HG03469 (cell line): Measurements from ENCODE around the gene C6orf132.

Experiments
- ATAC-seq: cut with Tn5 transposase; IDR thresholded peaks from one replicate; pipeline ENCODE4 v1.9.1; 2021; ENCODE audit warnings: mild to moderate bottlenecking, moderate library complexity, moderate number of reproducible peaks; ENCODE audit not compliant: unreplicated experiment

C6orf132 gene

GRCh38 chr6:42086046-42087035, 56.1 kb downstream of the C6orf132 start:
- no peak for ATAC-seq

- no peak for ATAC-seq
Measured at GRCh38 chr6:42084889-42085288, 57.5 kb downstream of the C6orf132 start.

DNA sequence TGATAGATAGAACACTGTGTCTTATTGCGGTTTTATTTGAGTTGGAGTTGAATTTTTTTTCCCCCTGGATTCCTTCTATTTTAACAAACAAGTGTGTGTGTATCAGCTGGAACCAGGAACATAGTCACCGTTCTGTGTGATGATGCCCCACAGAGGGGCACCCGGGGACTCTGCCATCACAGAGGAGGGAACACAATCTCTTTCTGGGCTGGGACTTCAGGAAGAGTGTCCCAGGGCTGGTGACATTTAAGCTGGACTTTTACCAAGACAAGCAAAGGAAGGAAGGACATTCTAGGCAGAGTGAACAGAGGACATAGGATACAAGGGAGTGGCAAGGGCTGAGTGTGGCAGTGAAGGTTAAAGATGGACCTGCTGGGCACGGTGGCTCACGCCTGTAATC, 58.9 kb downstream of the C6orf132 start:
- no peak for ATAC-seq

DNA sequence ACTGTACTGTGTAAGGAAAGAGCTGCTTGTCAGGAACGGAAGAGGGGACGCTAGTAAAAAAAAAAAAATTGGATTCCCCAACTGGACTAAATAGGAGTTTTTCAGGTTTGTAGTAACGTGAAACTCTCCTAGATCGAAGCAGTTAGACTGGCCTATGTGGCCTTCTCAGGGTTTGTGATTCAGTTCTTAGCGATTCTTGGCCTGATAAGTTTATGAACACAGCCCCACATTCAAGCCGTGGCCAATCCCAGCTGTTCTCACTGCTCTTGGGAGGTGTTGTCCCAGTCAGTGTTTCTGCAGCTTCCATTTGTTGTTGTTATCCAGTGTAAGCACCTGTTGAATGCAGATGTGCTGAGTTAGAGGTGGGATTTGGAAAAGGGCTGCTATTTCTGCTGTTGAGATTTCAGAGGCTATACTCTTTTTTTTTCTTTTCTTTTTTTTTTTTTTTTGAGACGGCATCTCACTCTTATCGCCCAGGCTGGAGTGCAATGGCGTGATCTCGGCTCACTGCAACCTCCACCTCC, 62.4 kb downstream of the C6orf132 start:
- ATAC-seq, result no peak

GRCh38 chr6:42078386-42078785, 64.0 kb downstream of the C6orf132 start:
- ATAC-seq, result no peak

DNA sequence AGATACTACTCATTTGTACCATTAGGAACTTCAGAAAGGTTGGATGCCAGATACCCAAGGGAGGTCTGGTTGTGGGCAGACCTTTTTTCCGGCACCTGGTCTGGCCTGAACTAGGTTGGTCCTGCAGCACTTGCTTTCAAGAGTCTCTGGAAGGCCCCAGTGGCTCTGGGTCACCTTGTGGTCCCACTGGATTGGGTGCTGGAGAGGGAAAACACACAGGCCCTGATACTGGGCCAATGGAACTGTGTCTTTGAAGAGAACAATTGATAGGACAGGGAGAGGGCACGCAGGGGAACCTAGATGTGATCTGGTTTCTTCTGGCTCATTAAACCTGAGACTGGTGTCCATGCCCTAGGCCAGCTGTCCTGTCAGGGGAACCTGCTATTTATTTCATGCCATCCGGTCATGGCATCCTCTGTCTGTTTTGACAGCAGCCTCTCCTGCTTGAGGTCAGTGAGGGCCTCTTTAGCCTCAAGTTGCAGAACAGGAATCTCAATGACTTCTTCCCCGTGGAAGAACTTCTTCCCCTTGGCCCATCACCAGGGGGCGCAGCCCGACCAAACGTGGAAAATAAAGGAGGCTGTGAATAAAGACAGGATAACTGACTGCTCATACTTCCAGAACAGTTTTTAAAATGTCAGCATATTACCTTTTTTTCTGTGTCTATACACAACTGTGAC, 67.1 kb downstream of the C6orf132 start:
- no peak for ATAC-seq

- no peak for ATAC-seq
Measured at GRCh38 chr6:42073287-42073686, 69.1 kb downstream of the C6orf132 start.

DNA sequence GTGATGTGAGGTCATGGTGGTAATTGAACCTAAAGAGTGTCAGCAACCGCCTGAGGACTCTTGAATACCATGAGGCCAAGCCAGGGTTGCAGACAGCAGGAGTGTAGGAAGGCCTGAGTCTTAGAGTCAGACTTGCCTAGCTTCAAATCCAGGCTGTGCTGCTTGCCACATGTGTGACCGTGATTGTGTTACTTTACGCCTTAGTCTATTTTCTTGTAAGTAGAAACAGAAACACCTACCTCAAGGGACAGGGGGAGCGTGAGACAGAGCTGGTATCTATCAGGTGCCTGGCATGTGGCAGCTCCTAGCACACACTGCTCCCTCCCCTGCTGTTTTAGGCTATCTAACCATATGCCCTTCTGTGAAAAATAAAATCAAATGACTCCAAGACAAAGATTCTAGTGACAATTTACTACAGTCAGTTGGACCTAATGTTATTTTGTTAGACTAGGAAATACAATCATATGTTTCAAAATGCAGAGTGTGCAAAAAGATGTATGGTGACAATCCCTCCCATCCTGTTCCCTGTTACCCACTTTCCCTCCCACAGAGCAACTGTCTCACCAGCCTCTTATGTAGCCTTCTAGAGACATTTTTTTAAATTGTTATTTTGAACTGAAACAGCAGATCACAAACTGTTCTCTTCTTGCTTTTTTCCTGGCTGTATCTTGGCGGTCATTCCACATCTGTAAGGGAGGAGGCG, 70.4 kb downstream of the C6orf132 start:
- no peak for ATAC-seq

DNA sequence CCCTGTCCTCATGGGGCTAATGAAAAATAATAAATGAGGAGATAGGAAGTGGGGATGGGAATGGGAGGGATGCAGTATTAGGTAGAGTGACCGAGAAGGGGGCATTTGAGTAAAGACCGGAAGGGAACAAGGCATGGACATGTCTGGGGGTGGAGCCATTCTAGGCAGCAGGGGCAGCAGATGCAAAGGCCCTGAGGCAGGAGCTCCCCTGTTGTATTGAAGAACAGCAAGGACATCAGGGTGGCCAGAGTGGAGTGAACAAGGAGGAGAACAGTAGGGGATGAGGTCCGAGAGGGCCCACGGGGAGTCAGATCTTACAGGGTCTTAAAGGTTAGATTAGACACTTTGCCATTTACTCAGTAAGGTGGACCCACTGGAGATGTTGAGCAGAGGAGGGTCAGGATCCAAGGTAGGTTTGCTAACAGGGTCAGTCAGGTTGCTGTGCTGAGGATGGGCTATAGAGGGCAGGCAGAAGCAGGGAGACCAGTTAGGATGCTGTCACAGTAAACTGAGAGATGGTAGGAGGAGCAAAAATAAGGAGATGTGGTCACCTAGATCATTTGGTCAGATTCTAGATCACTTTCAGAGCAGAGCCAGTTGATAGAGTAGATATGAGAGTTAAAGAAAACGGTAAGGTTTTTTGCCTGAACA, 73.4 kb downstream of the C6orf132 start:
- no peak for ATAC-seq

DNA sequence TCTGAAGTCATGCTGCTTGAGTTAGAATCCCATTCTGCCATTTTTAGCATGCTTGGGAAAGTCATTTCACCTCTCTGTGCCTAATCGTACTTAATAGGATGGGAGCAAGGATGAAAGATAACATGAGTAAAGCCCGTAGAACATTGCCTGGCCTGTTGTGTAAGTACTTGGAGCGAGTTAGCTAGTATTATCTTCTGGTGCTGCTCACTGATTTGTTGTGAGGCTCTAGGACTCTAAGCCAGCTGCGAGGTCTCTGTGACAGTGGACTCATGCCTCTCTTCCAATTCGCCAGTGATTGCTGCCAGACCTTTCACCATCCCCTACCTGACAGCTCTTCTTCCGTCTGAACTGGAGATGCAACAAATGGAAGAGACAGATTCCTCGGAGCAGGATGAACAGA, 74.2 kb downstream of the C6orf132 start:
- ATAC-seq, result no peak

- ATAC-seq, result no peak
Measured at GRCh38 chr6:42066156-42066675, 76.2 kb downstream of the C6orf132 start.

- ATAC-seq, result no peak
Measured at GRCh38 chr6:42059743-42060142, 82.7 kb downstream of the C6orf132 start.

GRCh38 chr6:42053601-42054000, 88.8 kb downstream of the C6orf132 start:
- no peak for ATAC-seq

GRCh38 chr6:42051268-42051653, 91.2 kb downstream of the C6orf132 start:
- no peak for ATAC-seq
